SKM-1 treated with dmso at 0.1 percent for 144 hours (cell line): ENCODE measurements around the gene ELL2.
"Not testable (repeated sequence)": the region's sequence is repeated elsewhere in the genome, so short reads cannot be mapped to it uniquely, and the experiment has no call there.

Experiments used
- DNase-seq: peaks from one replicate; lab custom pipeline; 2025; ENCODE audit not compliant: unreplicated experiment; lab: John Stamatoyannopoulos, UW

The ELL2 gene

GRCh38 chr5:95862671-95863382 lies 98.8 kb downstream of the ELL2 start:
- DNase-seq = no peak

- DNase-seq = no peak
Measured at GRCh38 chr5:95861864-95862561, 99.6 kb downstream of the ELL2 start.

- DNase-seq = peak; percentile 79
Measured at GRCh38 chr5:95861221-95861863, 100.3 kb downstream of the ELL2 start.

- DNase-seq = no peak
Measured at GRCh38 chr5:95859661-95860060, 102.0 kb downstream of the ELL2 start.

GRCh38 chr5:95858661-95859595 lies 102.7 kb downstream of the ELL2 start:
- DNase-seq = peak; percentile 87

DNA sequence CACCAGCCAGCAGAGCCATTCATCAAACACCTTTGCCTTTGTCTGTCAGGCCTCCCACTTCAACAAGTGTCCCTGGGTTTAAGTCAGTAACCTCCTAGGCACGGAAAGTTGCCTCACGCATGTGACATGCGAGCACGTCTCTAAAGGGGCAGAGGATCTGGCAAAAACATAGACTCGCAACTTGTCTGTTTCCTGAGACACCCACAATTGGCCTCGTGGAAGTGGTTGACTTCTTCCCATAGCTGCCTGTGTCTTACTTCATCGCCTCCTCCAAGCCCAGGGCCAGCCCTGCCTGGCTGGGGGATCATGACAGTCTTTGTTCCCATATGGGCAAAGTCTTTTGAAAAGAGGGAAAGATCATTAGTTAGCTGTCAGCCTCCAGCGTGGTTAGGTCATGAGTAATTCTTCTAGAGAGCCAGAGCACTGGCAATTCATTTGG lies 103.6 kb downstream of the ELL2 start:
- DNase-seq = no peak

DNA sequence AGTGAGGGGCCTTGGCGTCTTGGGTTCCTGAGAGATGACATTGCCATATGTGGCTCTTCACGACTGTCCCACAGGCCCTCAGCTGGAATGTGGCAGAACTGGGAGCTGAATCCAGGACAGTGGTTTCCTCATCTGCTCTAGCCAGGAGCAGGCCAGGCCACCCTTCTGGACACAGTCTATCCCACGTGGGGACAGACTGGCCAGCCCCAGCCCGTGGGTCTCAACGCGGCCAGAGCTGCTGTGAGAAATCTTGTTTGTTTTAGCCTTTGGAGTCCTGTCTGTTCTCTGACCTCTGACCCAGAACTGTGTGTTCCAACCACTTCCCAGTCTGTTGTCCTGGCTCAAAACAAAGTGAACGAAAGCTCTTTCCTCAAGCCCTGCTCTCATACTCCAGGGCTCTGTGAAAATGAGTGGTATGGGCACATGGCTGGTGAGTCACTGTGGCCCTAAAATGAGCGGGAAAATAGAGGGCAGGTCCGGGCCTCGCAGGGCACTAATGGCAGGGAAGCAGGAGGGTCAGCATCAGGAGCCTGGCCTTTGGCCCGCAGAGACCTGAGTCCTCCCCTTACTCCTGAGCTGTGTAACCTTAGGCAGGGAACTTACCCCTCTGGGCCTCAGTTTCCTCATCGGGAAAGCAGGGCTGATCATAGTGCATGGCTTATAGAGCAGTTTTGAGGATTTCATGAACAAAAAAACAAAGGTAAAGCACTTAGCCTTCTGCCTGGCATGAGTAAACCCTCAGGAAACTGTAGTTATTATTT lies 104.3 kb downstream of the ELL2 start:
- no peak for DNase-seq

GRCh38 chr5:95856501-95856981 lies 105.1 kb downstream of the ELL2 start:
- DNase-seq = no peak

DNA sequence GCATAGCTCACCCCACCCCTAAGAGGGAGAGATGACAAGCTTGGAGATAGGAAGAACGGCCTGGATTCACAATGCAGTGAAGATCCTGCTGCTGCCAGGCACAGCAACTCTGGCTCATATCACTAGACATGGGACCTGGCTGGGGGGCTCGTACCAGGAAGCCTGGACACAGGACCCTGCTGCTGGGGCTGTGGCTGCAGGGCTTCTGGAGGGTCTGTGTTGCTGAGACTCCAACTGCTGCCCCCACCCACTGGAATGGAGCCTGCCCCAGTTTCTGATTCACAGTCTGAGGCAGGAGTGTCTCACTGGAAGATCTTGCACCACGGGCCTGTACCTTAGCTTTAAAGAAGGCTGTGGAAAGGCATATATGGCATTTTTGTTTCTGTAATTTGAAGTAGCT lies 108.2 kb downstream of the ELL2 start:
- DNase-seq = no peak

- no peak for DNase-seq
Measured at GRCh38 chr5:95852567-95852966, 109.1 kb downstream of the ELL2 start.

GRCh38 chr5:95851141-95851540 lies 110.5 kb downstream of the ELL2 start:
- not testable (repeated sequence) for DNase-seq

DNA sequence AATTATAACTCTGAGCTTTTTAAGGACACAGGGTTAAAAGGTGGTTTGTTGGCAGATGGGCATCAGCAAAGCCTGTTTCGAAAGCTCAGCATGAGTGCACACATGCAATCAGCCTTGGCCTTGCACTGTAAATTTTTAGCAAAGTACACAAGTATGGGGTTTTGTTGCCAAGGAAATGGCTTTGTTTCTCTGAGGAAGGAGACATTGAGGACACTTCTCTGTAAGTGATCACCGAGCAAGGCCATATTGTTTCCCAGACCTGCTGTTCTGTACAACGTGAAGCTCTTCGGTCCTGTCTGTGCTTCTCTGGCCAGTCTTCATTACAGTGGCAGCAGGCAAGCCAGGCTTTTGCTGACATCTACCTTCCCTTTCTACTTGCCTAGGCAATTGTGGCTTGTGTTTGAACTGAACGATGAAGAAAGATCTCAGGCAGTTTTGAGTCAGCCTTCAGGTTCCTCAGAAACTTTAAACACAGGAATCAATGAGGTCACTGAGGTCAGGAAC lies 111.2 kb downstream of the ELL2 start:
- peak; percentile 67 for DNase-seq

GRCh38 chr5:95848701-95849100 lies 113.0 kb downstream of the ELL2 start:
- no peak for DNase-seq

DNA sequence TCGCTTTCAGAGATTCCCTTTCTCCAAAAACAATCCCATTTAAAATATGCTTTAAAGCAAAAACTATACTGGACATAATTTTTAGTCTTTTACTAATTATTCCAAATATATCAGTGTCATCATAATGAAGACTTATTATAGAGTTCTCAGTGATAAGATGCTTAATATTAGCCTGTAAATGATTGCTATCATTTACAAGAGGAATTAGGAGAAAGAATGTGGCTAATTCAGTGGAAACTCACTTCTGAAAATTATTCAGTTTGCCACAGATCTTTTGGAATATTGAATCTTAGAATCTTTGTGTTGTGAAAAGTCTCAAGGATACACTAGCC lies 114.4 kb downstream of the ELL2 start:
- DNase-seq = no peak

- DNase-seq = peak; percentile 80
Measured at GRCh38 chr5:95846554-95847260, 114.9 kb downstream of the ELL2 start.

DNA sequence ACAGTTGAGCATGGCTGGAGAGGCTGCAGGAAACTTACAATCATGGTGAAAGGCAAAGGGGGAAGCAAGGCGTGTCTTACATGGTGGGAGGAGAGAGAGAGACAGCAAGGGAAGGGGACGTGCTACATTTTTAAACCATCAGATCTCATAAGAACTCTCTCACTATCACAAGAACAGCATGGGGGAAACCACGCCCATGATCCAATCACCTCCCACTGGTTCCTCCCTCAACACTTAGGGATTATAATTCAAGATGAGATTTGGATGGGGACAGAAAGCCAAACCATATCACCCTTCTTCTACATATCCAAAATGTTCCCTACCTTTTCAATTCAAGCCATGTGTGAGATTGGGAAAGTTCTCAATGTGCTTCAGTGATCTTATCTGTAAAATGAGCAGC lies 116.3 kb downstream of the ELL2 start:
- DNase-seq = no peak

DNA sequence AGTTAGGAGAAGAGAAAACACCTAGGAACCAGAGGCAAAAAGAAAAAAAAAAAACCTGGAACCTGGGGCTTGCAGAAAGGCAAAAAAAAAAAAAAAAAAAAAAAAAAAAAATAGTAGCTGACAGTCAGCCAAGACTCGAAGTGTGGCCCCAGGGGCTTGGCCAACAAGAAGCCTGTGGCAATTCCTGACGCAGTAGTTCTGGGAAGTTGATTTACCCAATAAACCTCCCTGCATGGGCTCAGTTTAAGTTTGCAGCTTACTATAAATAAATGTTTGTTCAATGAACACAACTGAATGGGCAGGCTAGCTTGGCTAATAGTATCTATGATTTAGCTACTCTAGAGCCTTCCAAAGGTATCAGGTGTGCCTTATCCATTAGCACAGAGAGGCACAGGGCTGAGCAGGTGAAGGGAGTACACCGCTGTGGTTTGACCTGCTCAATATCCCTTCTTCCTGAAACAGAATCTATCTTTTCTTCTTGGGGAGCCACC lies 117.9 kb downstream of the ELL2 start:
- no peak for DNase-seq

GRCh38 chr5:95842854-95843544 lies 118.7 kb downstream of the ELL2 start:
- DNase-seq = peak; percentile 97
